ENCODE measurements around the gene NAA11.
"Not testable (repeated sequence)": the region's sequence is repeated elsewhere in the genome, so short reads cannot be mapped to it uniquely, and the experiment has no call there.

The NAA11 gene

GRCh38 chr4:79287718-79288117 lies 38.1 kb downstream of the NAA11 start:
- no peaks in the 10 kb centered on the region for H3K36me3 ChIP-seq (ENCODE audit: control insufficient read depth, insufficient read depth, low read length)

GRCh38 chr4:79287076-79287475 lies 38.8 kb downstream of the NAA11 start:
- no peak overlapping the region for H3K4me3 ChIP-seq (ENCODE audit: low read depth, low read length)
- no peaks in the 10 kb centered on the region for H3K4me1 ChIP-seq (ENCODE audit: control insufficient read depth, insufficient read depth, low read length)
- no peak overlapping the region for H3K9ac ChIP-seq (ENCODE audit: low read depth, low read length)
- no peaks in the 10 kb centered on the region for H3K36me3 ChIP-seq (ENCODE audit: control insufficient read depth, insufficient read depth, low read length)
- H3K27me3 ChIP-seq (ENCODE audit: control insufficient read depth, insufficient read depth, low read length): no peaks in the 10 kb centered on the region
- H3K9me3 ChIP-seq (ENCODE audit: control insufficient read depth, insufficient read depth, low read length): no peaks in the 10 kb centered on the region

More at GRCh38 chr4:79287718-79288117, 38.1 kb downstream of the NAA11 start:
- Histone ChIP-seq H3K4me3 (ENCODE audit: low read depth, low read length) (no peak overlapping the region), H3K9me3 (ENCODE audit: control insufficient read depth, insufficient read depth, low read length) (no peaks in the 10 kb centered on the region), H3K4me1 (ENCODE audit: control insufficient read depth, insufficient read depth, low read length) (no peaks in the 10 kb centered on the region), H3K9ac (ENCODE audit: low read depth, low read length) (no peak overlapping the region), H3K27me3 (ENCODE audit: control insufficient read depth, insufficient read depth, low read length) (no peaks in the 10 kb centered on the region)

- no peaks in the 10 kb centered on the region for H3K4me1 ChIP-seq (ENCODE audit: control insufficient read depth, insufficient read depth, low read length)
- H3K4me3 ChIP-seq (ENCODE audit: low read depth, low read length): no peak overlapping the region
- H3K27me3 ChIP-seq (ENCODE audit: control insufficient read depth, insufficient read depth, low read length): no peaks in the 10 kb centered on the region
- H3K36me3 ChIP-seq (ENCODE audit: control insufficient read depth, insufficient read depth, low read length): no peaks in the 10 kb centered on the region
- no peaks in the 10 kb centered on the region for H3K9me3 ChIP-seq (ENCODE audit: control insufficient read depth, insufficient read depth, low read length)
- H3K9ac ChIP-seq (ENCODE audit: low read depth, low read length): no peak overlapping the region
Measured at GRCh38 chr4:79281566-79282359, 44.1 kb downstream of the NAA11 start.

- H3K4me1 ChIP-seq (ENCODE audit: control insufficient read depth, insufficient read depth, low read length); H3K27me3 ChIP-seq (ENCODE audit: control insufficient read depth, insufficient read depth, low read length); H3K4me3 ChIP-seq (ENCODE audit: low read depth, low read length); H3K36me3 ChIP-seq (ENCODE audit: control insufficient read depth, insufficient read depth, low read length); H3K9ac ChIP-seq (ENCODE audit: low read depth, low read length); H3K9me3 ChIP-seq (ENCODE audit: control insufficient read depth, insufficient read depth, low read length): not testable (repeated sequence)
Measured at GRCh38 chr4:79277467-79277866, 48.4 kb downstream of the NAA11 start.

- Histone ChIP-seq H3K9me3 (ENCODE audit: control insufficient read depth, insufficient read depth, low read length) (no peaks in the 10 kb centered on the region), H3K9ac (ENCODE audit: low read depth, low read length) (no peak overlapping the region), H3K27me3 (ENCODE audit: control insufficient read depth, insufficient read depth, low read length) (no peaks in the 10 kb centered on the region), H3K4me3 (ENCODE audit: low read depth, low read length) (no peak overlapping the region), H3K4me1 (ENCODE audit: control insufficient read depth, insufficient read depth, low read length) (peaks cover 2% of the 10 kb centered on the region), H3K36me3 (ENCODE audit: control insufficient read depth, insufficient read depth, low read length) (no peaks in the 10 kb centered on the region)
Measured at GRCh38 chr4:79273915-79274314, 51.9 kb downstream of the NAA11 start.

- no peak overlapping the region for H3K9ac ChIP-seq (ENCODE audit: low read depth, low read length)
- H3K4me1 ChIP-seq (ENCODE audit: control insufficient read depth, insufficient read depth, low read length): peaks cover 2% of the 10 kb centered on the region
- H3K4me3 ChIP-seq (ENCODE audit: low read depth, low read length): no peak overlapping the region
Measured at GRCh38 chr4:79272761-79273160, 53.1 kb downstream of the NAA11 start.

GRCh38 chr4:79272126-79272525 lies 53.7 kb downstream of the NAA11 start:
- Histone ChIP-seq H3K4me1 (ENCODE audit: control insufficient read depth, insufficient read depth, low read length) (peaks cover 2% of the 10 kb centered on the region), H3K36me3 (ENCODE audit: control insufficient read depth, insufficient read depth, low read length) (no peaks in the 10 kb centered on the region), H3K27me3 (ENCODE audit: control insufficient read depth, insufficient read depth, low read length) (no peaks in the 10 kb centered on the region), H3K9me3 (ENCODE audit: control insufficient read depth, insufficient read depth, low read length) (no peaks in the 10 kb centered on the region), H3K9ac (ENCODE audit: low read depth, low read length) (no peak overlapping the region), H3K4me3 (ENCODE audit: low read depth, low read length) (no peak overlapping the region)

More at GRCh38 chr4:79272761-79273160, 53.1 kb downstream of the NAA11 start:
- H3K36me3 ChIP-seq (ENCODE audit: control insufficient read depth, insufficient read depth, low read length): no peaks in the 10 kb centered on the region
- H3K9me3 ChIP-seq (ENCODE audit: control insufficient read depth, insufficient read depth, low read length): no peaks in the 10 kb centered on the region
- H3K27me3 ChIP-seq (ENCODE audit: control insufficient read depth, insufficient read depth, low read length): no peaks in the 10 kb centered on the region

- Histone ChIP-seq H3K9me3 (ENCODE audit: control insufficient read depth, insufficient read depth, low read length) (no peaks in the 10 kb centered on the region), H3K27me3 (ENCODE audit: control insufficient read depth, insufficient read depth, low read length) (no peaks in the 10 kb centered on the region), H3K36me3 (ENCODE audit: control insufficient read depth, insufficient read depth, low read length) (no peaks in the 10 kb centered on the region), H3K4me1 (ENCODE audit: control insufficient read depth, insufficient read depth, low read length) (no peaks in the 10 kb centered on the region), H3K4me3 (ENCODE audit: low read depth, low read length) (no peak overlapping the region), H3K9ac (ENCODE audit: low read depth, low read length) (no peak overlapping the region)
Measured at GRCh38 chr4:79267671-79268070, 58.2 kb downstream of the NAA11 start.

Measured in iPS-15b (cell line).